Measurements from ENCODE around the gene AK3. TPM values are rescaled to one million over a fixed set of nuclear protein-coding genes. Genes with fewer than 3 reads are reported as not detected.

The AK3 gene
- total and polyA plus RNA-seq, 2 of the 8 experiments (the other 6 are each of a cell fraction or from before 2014, with no cell fraction given) = 8.9 to 30.0 TPM

DNA sequence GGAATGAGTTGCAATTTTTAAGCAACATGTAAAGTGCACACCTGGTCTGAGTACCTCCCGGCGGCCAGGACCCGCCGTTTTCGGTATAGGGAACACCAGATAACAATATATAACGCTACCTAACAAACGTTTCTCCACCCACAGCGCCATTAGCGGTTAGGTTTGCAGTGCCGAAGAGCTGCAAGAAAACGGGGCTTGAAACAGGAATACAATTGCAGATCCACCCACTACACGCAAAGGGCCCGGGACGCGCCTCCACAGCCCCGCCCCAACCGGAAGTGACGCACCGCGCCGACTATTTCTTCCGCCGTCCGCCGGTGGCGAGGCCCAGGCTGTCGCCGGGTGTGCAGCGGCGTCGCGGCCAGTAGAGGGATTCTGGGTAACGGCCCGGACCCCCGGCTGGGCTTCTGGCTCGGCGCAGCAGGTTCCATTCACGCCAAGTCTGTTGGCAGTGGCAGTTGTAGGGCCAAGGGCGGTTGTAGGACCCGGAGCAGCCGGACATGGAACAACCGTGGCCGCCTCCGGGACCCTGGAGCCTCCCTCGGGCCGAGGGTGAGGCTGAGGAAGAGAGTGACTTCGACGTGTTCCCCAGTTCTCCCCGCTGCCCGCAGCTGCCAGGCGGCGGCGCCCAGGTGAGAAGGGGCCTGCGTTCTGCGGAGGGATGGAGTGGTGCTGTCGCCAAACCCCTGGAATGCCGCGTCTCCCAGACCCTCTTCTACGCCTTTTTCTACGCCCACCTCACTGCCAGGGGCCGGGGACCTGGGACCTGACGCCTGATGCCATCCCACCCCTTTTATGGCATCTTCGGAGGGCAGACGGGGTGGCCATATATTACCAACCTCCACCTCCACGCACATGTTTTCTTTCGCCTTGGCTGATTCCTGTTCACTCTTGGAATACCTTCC lies 61.5 kb downstream of the AK3 start, which contains the start of gene CDC37L1 (continued):
- TF ChIP-seq RBBP5 (IDR thresholded peaks at IDR 0.05; ENCODE audit: borderline replicate concordance, low read depth, low read length) (peak; percentile 97), RAD21 (IDR thresholded peaks at IDR 0.05 in 1 of 2, conservative IDR thresholded peaks at IDR 0.05 in 1 of 2; ENCODE audit: low read depth in 2 of 2, low read length in 2 of 2) (peak in 1 of 2 experiments; percentile 28; a peak in 1 of 4 replicates), SP4 (IDR thresholded peaks at IDR 0.05; ENCODE audit: low read length) (peak; percentile 72; the same call in 1 of the 2 replicates), JUN (IDR thresholded peaks at IDR 0.05; ENCODE audit: low read depth, low read length) (no peak), SIX5 (IDR thresholded peaks at IDR 0.05; ENCODE audit: low read depth, low read length) (no peak), YY1 (IDR thresholded peaks at IDR 0.05; ENCODE audit: low read depth, low read length) (peak; percentile 85), POLR2A (IDR thresholded peaks at IDR 0.05; ENCODE audit: control extremely low read depth in 1 of 2, low read depth in 2 of 2, low read length in 2 of 2) (peak; percentile 83 to 92), GABPA (IDR thresholded peaks at IDR 0.05; ENCODE audit: borderline replicate concordance, insufficient read depth, low read length) (peak; percentile 89), POLR2AphosphoS5 (IDR thresholded peaks at IDR 0.05; ENCODE audit: low read depth, low read length) (peak; percentile 97), JUND (IDR thresholded peaks at IDR 0.05; ENCODE audit: low read length) (0 out of 2 replicates have a peak, but pooled peaks have one; percentile 25), TBP (IDR thresholded peaks at IDR 0.05; ENCODE audit: low read depth, low read length) (peak; percentile 93), PHF8 (conservative IDR thresholded peaks at IDR 0.05; ENCODE audit: low read depth, low read length) (peak; percentile 62; the same call in 1 of the 2 replicates), SAP30 (IDR thresholded peaks at IDR 0.05; ENCODE audit: insufficient read depth, insufficient replicate concordance, low read length) (peak; percentile 80), TEAD4 (IDR thresholded peaks at IDR 0.05; ENCODE audit: low read depth, low read length) (peak; percentile 78), CHD1 (IDR thresholded peaks at IDR 0.05; ENCODE audit: low read depth, low read length) (no peak), TAF7 (optimal IDR thresholded peaks at IDR 0.05; ENCODE audit: borderline replicate concordance, low read depth, low read length) (peak; percentile 44), KDM4A (IDR thresholded peaks at IDR 0.05; ENCODE audit: low read depth, low read length, severe bottlenecking) (peak; percentile 84)
- TF ChIP-seq, protein P1, sequence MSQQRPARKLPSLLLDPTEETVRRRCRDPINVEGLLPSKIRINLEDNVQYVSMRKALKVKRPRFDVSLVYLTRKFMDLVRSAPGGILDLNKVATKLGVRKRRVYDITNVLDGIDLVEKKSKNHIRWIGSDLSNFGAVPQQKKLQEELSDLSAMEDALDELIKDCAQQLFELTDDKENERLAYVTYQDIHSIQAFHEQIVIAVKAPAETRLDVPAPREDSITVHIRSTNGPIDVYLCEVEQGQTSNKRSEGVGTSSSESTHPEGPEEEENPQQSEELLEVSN (IDR thresholded peaks at IDR 0.05) = peak; percentile 70; the same call in 1 of the 2 replicates
- TF ChIP-seq, protein P2, sequence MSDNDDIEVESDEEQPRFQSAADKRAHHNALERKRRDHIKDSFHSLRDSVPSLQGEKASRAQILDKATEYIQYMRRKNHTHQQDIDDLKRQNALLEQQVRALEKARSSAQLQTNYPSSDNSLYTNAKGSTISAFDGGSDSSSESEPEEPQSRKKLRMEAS (IDR thresholded peaks at IDR 0.05) = peak; percentile 68
- TF ChIP-seq, protein P3, sequence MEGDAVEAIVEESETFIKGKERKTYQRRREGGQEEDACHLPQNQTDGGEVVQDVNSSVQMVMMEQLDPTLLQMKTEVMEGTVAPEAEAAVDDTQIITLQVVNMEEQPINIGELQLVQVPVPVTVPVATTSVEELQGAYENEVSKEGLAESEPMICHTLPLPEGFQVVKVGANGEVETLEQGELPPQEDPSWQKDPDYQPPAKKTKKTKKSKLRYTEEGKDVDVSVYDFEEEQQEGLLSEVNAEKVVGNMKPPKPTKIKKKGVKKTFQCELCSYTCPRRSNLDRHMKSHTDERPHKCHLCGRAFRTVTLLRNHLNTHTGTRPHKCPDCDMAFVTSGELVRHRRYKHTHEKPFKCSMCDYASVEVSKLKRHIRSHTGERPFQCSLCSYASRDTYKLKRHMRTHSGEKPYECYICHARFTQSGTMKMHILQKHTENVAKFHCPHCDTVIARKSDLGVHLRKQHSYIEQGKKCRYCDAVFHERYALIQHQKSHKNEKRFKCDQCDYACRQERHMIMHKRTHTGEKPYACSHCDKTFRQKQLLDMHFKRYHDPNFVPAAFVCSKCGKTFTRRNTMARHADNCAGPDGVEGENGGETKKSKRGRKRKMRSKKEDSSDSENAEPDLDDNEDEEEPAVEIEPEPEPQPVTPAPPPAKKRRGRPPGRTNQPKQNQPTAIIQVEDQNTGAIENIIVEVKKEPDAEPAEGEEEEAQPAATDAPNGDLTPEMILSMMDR (IDR thresholded peaks at IDR 0.05; ENCODE audit: control extremely low read depth in 1 of 3, insufficient read depth in 1 of 3, low read depth in 1 of 3, low read length in 3 of 3) = peak; percentile 36 to 56 (median 52); a peak in 3 of 4 replicates

Data from H1 (cell line).